GM18909 (cell line): ENCODE results near the gene GGN.

Experiments used
- ATAC-seq: cut with Tn5 transposase; IDR thresholded peaks from one replicate; pipeline ENCODE4 v1.9.1; 2021; ENCODE audit warnings: mild to moderate bottlenecking; ENCODE audit not compliant: unreplicated experiment, poor library complexity

Gene GGN

DNA sequence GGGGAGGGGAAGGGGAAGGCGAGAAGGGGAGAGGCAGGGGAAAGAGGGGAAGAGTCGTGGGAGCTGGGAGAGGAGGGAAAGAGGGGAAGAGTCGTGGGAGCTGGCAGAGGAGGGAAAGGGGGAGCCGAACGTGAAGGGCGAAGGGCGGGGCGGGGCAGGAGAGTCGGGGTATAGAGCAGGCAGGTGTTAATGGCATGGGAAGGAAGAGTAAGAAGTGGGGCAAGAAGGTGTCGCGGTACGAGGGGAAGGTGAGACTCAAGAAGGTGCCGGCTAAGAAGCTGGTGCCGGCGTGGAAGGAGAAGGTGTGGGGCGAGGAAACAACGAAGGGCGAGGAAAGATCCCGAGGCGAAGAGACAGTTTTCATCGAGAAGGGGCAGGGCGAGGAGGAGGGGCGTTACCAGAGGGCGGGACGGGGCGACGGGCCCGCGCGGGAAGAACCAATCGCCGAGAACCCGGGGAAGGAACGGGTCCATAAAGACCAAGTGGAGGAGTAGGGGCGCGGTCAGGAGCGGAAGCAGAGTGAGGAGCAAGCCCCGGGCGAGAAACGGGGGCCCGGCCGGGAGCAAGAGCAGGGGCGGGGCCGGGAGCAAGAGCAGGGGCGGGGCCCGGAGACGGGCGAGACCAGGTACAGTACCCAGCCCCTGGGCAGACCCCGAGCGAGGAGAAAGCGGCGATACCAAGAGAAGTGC, 51.7 kb downstream of the GGN start:
- ATAC-seq = peak; percentile 72
